Measurements from ENCODE around the gene AMFR.

The AMFR gene

GRCh38 chr16:56317998-56318826, 107.1 kb downstream of the AMFR start:
- Histone ChIP-seq H3K27me3 (ENCODE audit: control insufficient read depth, insufficient read depth, low read length) (peaks cover 9% of the 10 kb centered on the region; the same call in 1 of the 2 replicates), H3K27ac (ENCODE audit: low read depth, low read length) (no peak overlapping the region), H3K4me3 (ENCODE audit: low read depth, low read length) (peak overlapping the region; percentile 57), H3K9me3 (ENCODE audit: control insufficient read depth, insufficient read depth, low read length) (no peaks in the 10 kb centered on the region), H3K36me3 (ENCODE audit: control insufficient read depth, insufficient read depth, low read length) (no peaks in the 10 kb centered on the region), H3K4me1 (ENCODE audit: control insufficient read depth, insufficient read depth, low read length) (0 out of 2 replicates have a peak, but pooled peaks cover 2% of the 10 kb centered on the region), H3K9ac (ENCODE audit: low read depth, low read length) (no peak overlapping the region)

- Histone ChIP-seq H3K27me3 (ENCODE audit: control insufficient read depth, insufficient read depth, low read length) (peaks cover 9% of the 10 kb centered on the region; the same call in 1 of the 2 replicates), H3K9me3 (ENCODE audit: control insufficient read depth, insufficient read depth, low read length) (no peaks in the 10 kb centered on the region), H3K27ac (ENCODE audit: low read depth, low read length) (no peak overlapping the region), H3K9ac (ENCODE audit: low read depth, low read length) (no peak overlapping the region), H3K4me1 (ENCODE audit: control insufficient read depth, insufficient read depth, low read length) (0 out of 2 replicates have a peak, but pooled peaks cover 2% of the 10 kb centered on the region), H3K36me3 (ENCODE audit: control insufficient read depth, insufficient read depth, low read length) (no peaks in the 10 kb centered on the region), H3K4me3 (ENCODE audit: low read depth, low read length) (no peak overlapping the region)
Measured at GRCh38 chr16:56316545-56316944, 108.8 kb downstream of the AMFR start.

GRCh38 chr16:56315955-56316354, 109.4 kb downstream of the AMFR start:
- H3K9ac ChIP-seq (ENCODE audit: low read depth, low read length), result no peak overlapping the region
- peaks cover 9% of the 10 kb centered on the region; the same call in 1 of the 2 replicates for H3K27me3 ChIP-seq (ENCODE audit: control insufficient read depth, insufficient read depth, low read length)
- H3K9me3 ChIP-seq (ENCODE audit: control insufficient read depth, insufficient read depth, low read length), result no peaks in the 10 kb centered on the region
- 0 out of 2 replicates have a peak, but pooled peaks cover 2% of the 10 kb centered on the region for H3K4me1 ChIP-seq (ENCODE audit: control insufficient read depth, insufficient read depth, low read length)
- H3K4me3 ChIP-seq (ENCODE audit: low read depth, low read length), result no peak overlapping the region
- no peaks in the 10 kb centered on the region for H3K36me3 ChIP-seq (ENCODE audit: control insufficient read depth, insufficient read depth, low read length)
- H3K27ac ChIP-seq (ENCODE audit: low read depth, low read length), result no peak overlapping the region

GRCh38 chr16:56314244-56314850, 111.0 kb downstream of the AMFR start:
- no peak overlapping the region for H3K27ac ChIP-seq (ENCODE audit: low read depth, low read length)
- H3K9ac ChIP-seq (ENCODE audit: low read depth, low read length), result no peak overlapping the region
- H3K4me1 ChIP-seq (ENCODE audit: control insufficient read depth, insufficient read depth, low read length), result 0 out of 2 replicates have a peak, but pooled peaks cover 2% of the 10 kb centered on the region
- no peak overlapping the region for H3K4me3 ChIP-seq (ENCODE audit: low read depth, low read length)
- H3K27me3 ChIP-seq (ENCODE audit: control insufficient read depth, insufficient read depth, low read length), result peaks cover 9% of the 10 kb centered on the region; the same call in 1 of the 2 replicates
- H3K36me3 ChIP-seq (ENCODE audit: control insufficient read depth, insufficient read depth, low read length), result no peaks in the 10 kb centered on the region
- no peaks in the 10 kb centered on the region for H3K9me3 ChIP-seq (ENCODE audit: control insufficient read depth, insufficient read depth, low read length)

- no peaks in the 10 kb centered on the region for H3K36me3 ChIP-seq (ENCODE audit: control insufficient read depth, insufficient read depth, low read length)
- H3K9ac ChIP-seq (ENCODE audit: low read depth, low read length), result no peak overlapping the region
- no peaks in the 10 kb centered on the region for H3K9me3 ChIP-seq (ENCODE audit: control insufficient read depth, insufficient read depth, low read length)
- peaks cover 5% of the 10 kb centered on the region; the same call in 1 of the 2 replicates for H3K27me3 ChIP-seq (ENCODE audit: control insufficient read depth, insufficient read depth, low read length)
- no peaks in the 10 kb centered on the region for H3K4me1 ChIP-seq (ENCODE audit: control insufficient read depth, insufficient read depth, low read length)
- no peak overlapping the region for H3K27ac ChIP-seq (ENCODE audit: low read depth, low read length)
- no peak overlapping the region for H3K4me3 ChIP-seq (ENCODE audit: low read depth, low read length)
Measured at GRCh38 chr16:56312556-56312955, 112.8 kb downstream of the AMFR start.

GRCh38 chr16:56312028-56312300, 113.4 kb downstream of the AMFR start:
- Histone ChIP-seq H3K4me3 (ENCODE audit: low read depth, low read length) (no peak overlapping the region), H3K27me3 (ENCODE audit: control insufficient read depth, insufficient read depth, low read length) (no peaks in the 10 kb centered on the region; the same call in 1 of the 2 replicates), H3K9ac (ENCODE audit: low read depth, low read length) (no peak overlapping the region), H3K4me1 (ENCODE audit: control insufficient read depth, insufficient read depth, low read length) (no peaks in the 10 kb centered on the region), H3K36me3 (ENCODE audit: control insufficient read depth, insufficient read depth, low read length) (no peaks in the 10 kb centered on the region), H3K27ac (ENCODE audit: low read depth, low read length) (no peak overlapping the region), H3K9me3 (ENCODE audit: control insufficient read depth, insufficient read depth, low read length) (no peaks in the 10 kb centered on the region)
